DND-41 (cell line): ENCODE data around the gene ZXDC.

Experiments used
- EZH2 ChIP-seq: IDR thresholded peaks from 3 replicates; pipeline ENCODE4 v1.6.1; 2012; ENCODE audit warnings: borderline replicate concordance, low read depth, mild to moderate bottlenecking, moderate library complexity, low read length, inconsistent platforms; ENCODE audit not compliant: severe bottlenecking
- TF ChIP-seq, protein P1 (sequence below): IDR thresholded peaks from 2 replicates; pipeline ENCODE4 v1.5.1; 2012; ENCODE audit warnings: borderline replicate concordance, low read length, moderate library complexity, mild to moderate bottlenecking; ENCODE audit not compliant: poor library complexity, severe bottlenecking; ENCODE audit errors: extremely low read depth

DNA sequence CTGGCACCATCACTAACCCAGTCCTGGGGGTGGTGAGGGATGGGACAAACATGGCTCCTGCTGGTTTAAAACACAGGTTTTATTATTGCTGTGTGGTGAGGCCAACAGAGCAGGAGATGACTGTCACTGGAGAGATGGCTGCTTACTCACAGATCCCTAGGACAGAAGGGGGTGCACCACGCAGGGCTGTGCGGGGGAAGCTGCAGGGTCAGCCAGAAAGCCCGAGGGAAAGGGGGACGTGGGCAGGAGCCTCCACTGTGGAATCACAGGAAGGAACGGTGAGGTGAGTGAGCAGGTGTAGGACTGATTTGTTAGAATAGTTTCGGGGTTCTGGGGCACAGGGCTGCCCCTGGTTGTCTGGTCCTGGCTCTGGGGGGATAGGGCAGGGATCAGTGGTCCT, 73.5 kb downstream of the ZXDC start:
- TF ChIP-seq, protein P1, sequence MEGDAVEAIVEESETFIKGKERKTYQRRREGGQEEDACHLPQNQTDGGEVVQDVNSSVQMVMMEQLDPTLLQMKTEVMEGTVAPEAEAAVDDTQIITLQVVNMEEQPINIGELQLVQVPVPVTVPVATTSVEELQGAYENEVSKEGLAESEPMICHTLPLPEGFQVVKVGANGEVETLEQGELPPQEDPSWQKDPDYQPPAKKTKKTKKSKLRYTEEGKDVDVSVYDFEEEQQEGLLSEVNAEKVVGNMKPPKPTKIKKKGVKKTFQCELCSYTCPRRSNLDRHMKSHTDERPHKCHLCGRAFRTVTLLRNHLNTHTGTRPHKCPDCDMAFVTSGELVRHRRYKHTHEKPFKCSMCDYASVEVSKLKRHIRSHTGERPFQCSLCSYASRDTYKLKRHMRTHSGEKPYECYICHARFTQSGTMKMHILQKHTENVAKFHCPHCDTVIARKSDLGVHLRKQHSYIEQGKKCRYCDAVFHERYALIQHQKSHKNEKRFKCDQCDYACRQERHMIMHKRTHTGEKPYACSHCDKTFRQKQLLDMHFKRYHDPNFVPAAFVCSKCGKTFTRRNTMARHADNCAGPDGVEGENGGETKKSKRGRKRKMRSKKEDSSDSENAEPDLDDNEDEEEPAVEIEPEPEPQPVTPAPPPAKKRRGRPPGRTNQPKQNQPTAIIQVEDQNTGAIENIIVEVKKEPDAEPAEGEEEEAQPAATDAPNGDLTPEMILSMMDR, result no peak
- TF ChIP-seq EZH2, result no peak
